GM23338 (cell line): Measurements from ENCODE around the gene TRMT11. TPM values are rescaled to one million over a fixed set of nuclear protein-coding genes. Genes with fewer than 3 reads are reported as not detected.

ENCODE experiments used
- ATAC-seq: fragments of 200-7000 bp; cut with Tn5 transposase; 3 replicates; pipeline ENCODE4 v1.9.1; 2020
- DNase-seq: peaks from one replicate; pipeline ENCODE4 v3.0.0-alpha.2; 2015; ENCODE audit warnings: low spot score
- H2AFZ ChIP-seq: fragments of 200-600 bp; sonication (generic); 2 replicates; pipeline ENCODE4 v1.8.0; 2016; ENCODE audit warnings: antibody characterized with exemption, mild to moderate bottlenecking, moderate library complexity
- H3F3A ChIP-seq: fragments of 200-600 bp; sonication (generic); replicated peaks from 2 replicates; pipeline ENCODE4 v1.8.0; 2017; ENCODE audit warnings: antibody characterized with exemption, mixed run types, low read depth
- H3K27ac ChIP-seq: fragments of 200-600 bp; sonication (generic); 2 replicates; pipeline ENCODE4 v1.6.1; 2016; ENCODE audit warnings: low read depth
- H3K27me3 ChIP-seq: fragments of 200-600 bp; sonication (generic); 2 replicates; pipeline ENCODE4 v1.8.0; 2016; ENCODE audit warnings: mild to moderate bottlenecking, mixed run types, moderate library complexity; ENCODE audit not compliant: insufficient read depth
- H3K36me3 ChIP-seq: fragments of 200-600 bp; sonication (generic); 2 replicates; pipeline ENCODE4 v1.8.0; 2016; ENCODE audit warnings: mild to moderate bottlenecking; ENCODE audit not compliant: insufficient read depth
- H3K4me1 ChIP-seq: fragments of 200-600 bp; sonication (generic); 2 replicates; pipeline ENCODE4 v1.8.0; 2016; ENCODE audit warnings: mild to moderate bottlenecking, moderate library complexity; ENCODE audit not compliant: insufficient read depth
- H3K4me2 ChIP-seq: fragments of 200-600 bp; sonication (generic); 2 replicates; pipeline ENCODE4 v1.7.1; 2017; ENCODE audit warnings: mixed run types
- H3K4me3 ChIP-seq: fragments of 200-600 bp; sonication (generic); 2 replicates; pipeline ENCODE4 v1.6.1; 2016; ENCODE audit warnings: mixed run types
- H3K79me2 ChIP-seq: fragments of 200-600 bp; sonication (generic); replicated peaks from 2 replicates; pipeline ENCODE4 v1.8.0; 2017; ENCODE audit warnings: mild to moderate bottlenecking; ENCODE audit not compliant: insufficient read depth
- H3K9me2 ChIP-seq: fragments of 200-600 bp; sonication (generic); 2 replicates; pipeline ENCODE4 v1.8.0; 2017; ENCODE audit not compliant: insufficient read depth
- H4K20me1 ChIP-seq: fragments of 200-600 bp; sonication (generic); replicated peaks from 2 replicates; pipeline ENCODE4 v1.8.0; 2017; ENCODE audit warnings: mild to moderate bottlenecking; ENCODE audit not compliant: insufficient read depth
- H3K27ac Mint-ChIP-seq: 2 replicates; pipeline ENCODE4 v1.8.0; 2020; ENCODE audit warnings: inconsistent platforms, mild to moderate bottlenecking, moderate library complexity, mixed read lengths
- H3K27me3 Mint-ChIP-seq: 3 replicates; pipeline ENCODE4 v1.8.0; 2022; ENCODE audit warnings: low read depth, mild to moderate bottlenecking, moderate library complexity, mixed read lengths, inconsistent platforms; ENCODE audit not compliant: insufficient read depth, poor library complexity
- H3K36me3 Mint-ChIP-seq: 3 replicates; pipeline ENCODE4 v1.8.0; 2021; ENCODE audit warnings: low read depth, mild to moderate bottlenecking, inconsistent platforms, moderate library complexity, mixed read lengths
- H3K4me1 Mint-ChIP-seq: 3 replicates; pipeline ENCODE4 v1.8.0; 2020; ENCODE audit warnings: mild to moderate bottlenecking, inconsistent platforms, mixed read lengths
- H3K4me3 Mint-ChIP-seq: 3 replicates; pipeline ENCODE4 v1.8.0; 2021; ENCODE audit warnings: moderate library complexity, mild to moderate bottlenecking, inconsistent platforms, mixed read lengths
- H3K9me3 Mint-ChIP-seq: 3 replicates; pipeline ENCODE4 v1.8.0; 2020; ENCODE audit warnings: moderate library complexity, mild to moderate bottlenecking, inconsistent platforms, mixed read lengths
- CREB1 ChIP-seq: fragments of 250-450 bp; sonication (Bioruptor Pico); IDR thresholded peaks from 2 replicates; pipeline ENCODE4 v1.5.0; 2020; ENCODE audit warnings: low read depth, mild to moderate bottlenecking, moderate library complexity
- EZH2phosphoT487 ChIP-seq: fragments of 200-600 bp; sonication (generic); IDR thresholded peaks from one replicate; pipeline ENCODE4 v1.8.1; 2018; ENCODE audit warnings: antibody characterized with exemption; ENCODE audit not compliant: unreplicated experiment
- JUNB ChIP-seq: IDR thresholded peaks from one replicate; pipeline ENCODE4 v1.6.1; 2016; ENCODE audit warnings: antibody characterized with exemption; ENCODE audit not compliant: unreplicated experiment
- NANOG ChIP-seq: IDR thresholded peaks from 2 replicates; pipeline ENCODE4 v1.6.1; 2016; ENCODE audit warnings: antibody characterized with exemption, borderline replicate concordance
- POLR2AphosphoS5 ChIP-seq: IDR thresholded peaks from 2 replicates; pipeline ENCODE4 v1.6.1; 2016; ENCODE audit warnings: antibody characterized with exemption, low read depth
- STAT1 ChIP-seq: IDR thresholded peaks from one replicate; pipeline ENCODE4 v1.6.1; 2016; ENCODE audit warnings: antibody characterized with exemption; ENCODE audit not compliant: unreplicated experiment
- ZNF114 ChIP-seq: fragments of 250-450 bp; sonication (Bioruptor Pico); IDR thresholded peaks from 2 replicates; pipeline ENCODE4 v1.5.0; 2020; ENCODE audit warnings: mild to moderate bottlenecking, moderate library complexity
- ZNF331 ChIP-seq: fragments of 250-450 bp; sonication (Bioruptor Pico); IDR thresholded peaks from 2 replicates; pipeline ENCODE4 v1.5.0; 2020; ENCODE audit warnings: low read depth, mild to moderate bottlenecking, moderate library complexity
- polyA plus RNA-seq: library from polyadenylated mRNA; unstranded; fragments of >200 nt; fragmentation: Nextera tagmentation; extraction: Ambion mirVana; gene quantifications from 2 replicates; pipeline ENCODE4 v1.2.1, GENCODE V29; 2016
- total RNA-seq: library from RNA; depleted of rRNA; stranded (reverse); fragments of >200 nt; shearing (Covaris generic); gene quantifications from 2 replicates; pipeline ENCODE4 v1.2.3, GENCODE V29; 2014
- TF ChIP-seq, protein P1 (sequence below): fragments of 250-450 bp; sonication (Bioruptor Pico); IDR thresholded peaks from 2 replicates; pipeline ENCODE4 v1.5.0; 2020; ENCODE audit warnings: mild to moderate bottlenecking, moderate library complexity
- TF ChIP-seq, protein P2 (sequence below), 2 experiments: fragments of 200-600 bp in 1 of 2; sonication (generic) in 1 of 2; conservative IDR thresholded peaks; 2 replicates each; pipeline versions ENCODE4 v1.5.1 to v1.6.1; 2016 to 2017; ENCODE audit warnings: antibody characterized with exemption in 2 of 2, low read depth in 2 of 2, mild to moderate bottlenecking in 2 of 2, moderate library complexity in 1 of 2
- TF ChIP-seq, protein P3 (sequence below): IDR thresholded peaks from 2 replicates; pipeline ENCODE4 v1.6.1; 2016; ENCODE audit warnings: antibody characterized with exemption

The TRMT11 gene
- total and polyA plus RNA-seq, 2 experiments from 2014 or later = 49.5 to 50.9 TPM

DNA sequence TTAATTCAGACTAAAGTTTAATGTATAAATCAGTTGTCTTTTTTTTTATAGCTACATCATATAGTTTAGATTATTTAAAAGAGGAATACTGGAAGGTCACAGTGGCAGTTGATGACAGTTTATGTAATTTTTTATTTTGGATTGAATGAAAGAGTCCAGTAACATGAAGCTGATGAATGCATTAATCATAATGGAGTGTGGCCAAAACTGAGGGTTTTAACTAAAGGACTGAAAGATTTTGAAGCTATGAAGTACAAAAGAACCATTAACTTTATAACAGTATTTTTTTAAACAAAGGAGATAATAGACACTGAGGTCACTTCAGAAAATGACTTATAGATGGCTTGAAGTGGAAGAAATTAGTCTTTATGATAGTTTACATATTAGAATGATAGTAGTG is 41.3 kb downstream of the TRMT11 start:
- H3K9me2 ChIP-seq = no peaks in the 10 kb centered on the region
- no peaks in the 10 kb centered on the region for H3K79me2 ChIP-seq
- H3K4me1 ChIP-seq = no peaks in the 10 kb centered on the region
- TF ChIP-seq, protein P1, sequence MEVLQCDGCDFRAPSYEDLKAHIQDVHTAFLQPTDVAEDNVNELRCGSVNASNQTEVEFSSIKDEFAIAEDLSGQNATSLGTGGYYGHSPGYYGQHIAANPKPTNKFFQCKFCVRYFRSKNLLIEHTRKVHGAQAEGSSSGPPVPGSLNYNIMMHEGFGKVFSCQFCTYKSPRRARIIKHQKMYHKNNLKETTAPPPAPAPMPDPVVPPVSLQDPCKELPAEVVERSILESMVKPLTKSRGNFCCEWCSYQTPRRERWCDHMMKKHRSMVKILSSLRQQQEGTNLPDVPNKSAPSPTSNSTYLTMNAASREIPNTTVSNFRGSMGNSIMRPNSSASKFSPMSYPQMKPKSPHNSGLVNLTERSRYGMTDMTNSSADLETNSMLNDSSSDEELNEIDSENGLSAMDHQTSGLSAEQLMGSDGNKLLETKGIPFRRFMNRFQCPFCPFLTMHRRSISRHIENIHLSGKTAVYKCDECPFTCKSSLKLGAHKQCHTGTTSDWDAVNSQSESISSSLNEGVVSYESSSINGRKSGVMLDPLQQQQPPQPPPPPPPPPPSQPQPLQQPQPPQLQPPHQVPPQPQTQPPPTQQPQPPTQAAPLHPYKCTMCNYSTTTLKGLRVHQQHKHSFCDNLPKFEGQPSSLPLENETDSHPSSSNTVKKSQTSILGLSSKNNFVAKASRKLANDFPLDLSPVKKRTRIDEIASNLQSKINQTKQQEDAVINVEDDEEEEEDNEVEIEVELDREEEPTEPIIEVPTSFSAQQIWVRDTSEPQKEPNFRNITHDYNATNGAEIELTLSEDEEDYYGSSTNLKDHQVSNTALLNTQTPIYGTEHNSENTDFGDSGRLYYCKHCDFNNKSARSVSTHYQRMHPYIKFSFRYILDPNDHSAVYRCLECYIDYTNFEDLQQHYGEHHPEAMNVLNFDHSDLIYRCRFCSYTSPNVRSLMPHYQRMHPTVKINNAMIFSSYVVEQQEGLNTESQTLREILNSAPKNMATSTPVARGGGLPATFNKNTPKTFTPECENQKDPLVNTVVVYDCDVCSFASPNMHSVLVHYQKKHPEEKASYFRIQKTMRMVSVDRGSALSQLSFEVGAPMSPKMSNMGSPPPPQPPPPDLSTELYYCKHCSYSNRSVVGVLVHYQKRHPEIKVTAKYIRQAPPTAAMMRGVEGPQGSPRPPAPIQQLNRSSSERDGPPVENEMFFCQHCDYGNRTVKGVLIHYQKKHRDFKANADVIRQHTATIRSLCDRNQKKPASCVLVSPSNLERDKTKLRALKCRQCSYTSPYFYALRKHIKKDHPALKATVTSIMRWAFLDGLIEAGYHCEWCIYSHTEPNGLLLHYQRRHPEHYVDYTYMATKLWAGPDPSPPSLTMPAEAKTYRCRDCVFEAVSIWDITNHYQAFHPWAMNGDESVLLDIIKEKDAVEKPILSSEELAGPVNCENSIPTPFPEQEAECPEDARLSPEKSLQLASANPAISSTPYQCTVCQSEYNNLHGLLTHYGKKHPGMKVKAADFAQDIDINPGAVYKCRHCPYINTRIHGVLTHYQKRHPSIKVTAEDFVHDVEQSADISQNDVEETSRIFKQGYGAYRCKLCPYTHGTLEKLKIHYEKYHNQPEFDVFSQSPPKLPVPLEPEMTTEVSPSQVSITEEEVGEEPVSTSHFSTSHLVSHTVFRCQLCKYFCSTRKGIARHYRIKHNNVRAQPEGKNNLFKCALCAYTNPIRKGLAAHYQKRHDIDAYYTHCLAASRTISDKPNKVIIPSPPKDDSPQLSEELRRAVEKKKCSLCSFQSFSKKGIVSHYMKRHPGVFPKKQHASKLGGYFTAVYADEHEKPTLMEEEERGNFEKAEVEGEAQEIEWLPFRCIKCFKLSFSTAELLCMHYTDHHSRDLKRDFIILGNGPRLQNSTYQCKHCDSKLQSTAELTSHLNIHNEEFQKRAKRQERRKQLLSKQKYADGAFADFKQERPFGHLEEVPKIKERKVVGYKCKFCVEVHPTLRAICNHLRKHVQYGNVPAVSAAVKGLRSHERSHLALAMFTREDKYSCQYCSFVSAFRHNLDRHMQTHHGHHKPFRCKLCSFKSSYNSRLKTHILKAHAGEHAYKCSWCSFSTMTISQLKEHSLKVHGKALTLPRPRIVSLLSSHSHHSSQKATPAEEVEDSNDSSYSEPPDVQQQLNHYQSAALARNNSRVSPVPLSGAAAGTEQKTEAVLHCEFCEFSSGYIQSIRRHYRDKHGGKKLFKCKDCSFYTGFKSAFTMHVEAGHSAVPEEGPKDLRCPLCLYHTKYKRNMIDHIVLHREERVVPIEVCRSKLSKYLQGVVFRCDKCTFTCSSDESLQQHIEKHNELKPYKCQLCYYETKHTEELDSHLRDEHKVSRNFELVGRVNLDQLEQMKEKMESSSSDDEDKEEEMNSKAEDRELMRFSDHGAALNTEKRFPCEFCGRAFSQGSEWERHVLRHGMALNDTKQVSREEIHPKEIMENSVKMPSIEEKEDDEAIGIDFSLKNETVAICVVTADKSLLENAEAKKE (CRISPR knock-in tag) = no peak
- no peak for TF ChIP-seq JUNB
- no peak for TF ChIP-seq EZH2phosphoT487
- TF ChIP-seq, protein P2, sequence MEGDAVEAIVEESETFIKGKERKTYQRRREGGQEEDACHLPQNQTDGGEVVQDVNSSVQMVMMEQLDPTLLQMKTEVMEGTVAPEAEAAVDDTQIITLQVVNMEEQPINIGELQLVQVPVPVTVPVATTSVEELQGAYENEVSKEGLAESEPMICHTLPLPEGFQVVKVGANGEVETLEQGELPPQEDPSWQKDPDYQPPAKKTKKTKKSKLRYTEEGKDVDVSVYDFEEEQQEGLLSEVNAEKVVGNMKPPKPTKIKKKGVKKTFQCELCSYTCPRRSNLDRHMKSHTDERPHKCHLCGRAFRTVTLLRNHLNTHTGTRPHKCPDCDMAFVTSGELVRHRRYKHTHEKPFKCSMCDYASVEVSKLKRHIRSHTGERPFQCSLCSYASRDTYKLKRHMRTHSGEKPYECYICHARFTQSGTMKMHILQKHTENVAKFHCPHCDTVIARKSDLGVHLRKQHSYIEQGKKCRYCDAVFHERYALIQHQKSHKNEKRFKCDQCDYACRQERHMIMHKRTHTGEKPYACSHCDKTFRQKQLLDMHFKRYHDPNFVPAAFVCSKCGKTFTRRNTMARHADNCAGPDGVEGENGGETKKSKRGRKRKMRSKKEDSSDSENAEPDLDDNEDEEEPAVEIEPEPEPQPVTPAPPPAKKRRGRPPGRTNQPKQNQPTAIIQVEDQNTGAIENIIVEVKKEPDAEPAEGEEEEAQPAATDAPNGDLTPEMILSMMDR (conservative IDR thresholded peaks at IDR 0.05; ENCODE audit: low read depth in 2 of 2) = no peak
- no peak for TF ChIP-seq ZNF331 (CRISPR knock-in tag)
- TF ChIP-seq POLR2AphosphoS5 = no peak
- TF ChIP-seq ZNF114 (CRISPR knock-in tag) = no peak
- no peak for TF ChIP-seq NANOG
- TF ChIP-seq, protein P3, sequence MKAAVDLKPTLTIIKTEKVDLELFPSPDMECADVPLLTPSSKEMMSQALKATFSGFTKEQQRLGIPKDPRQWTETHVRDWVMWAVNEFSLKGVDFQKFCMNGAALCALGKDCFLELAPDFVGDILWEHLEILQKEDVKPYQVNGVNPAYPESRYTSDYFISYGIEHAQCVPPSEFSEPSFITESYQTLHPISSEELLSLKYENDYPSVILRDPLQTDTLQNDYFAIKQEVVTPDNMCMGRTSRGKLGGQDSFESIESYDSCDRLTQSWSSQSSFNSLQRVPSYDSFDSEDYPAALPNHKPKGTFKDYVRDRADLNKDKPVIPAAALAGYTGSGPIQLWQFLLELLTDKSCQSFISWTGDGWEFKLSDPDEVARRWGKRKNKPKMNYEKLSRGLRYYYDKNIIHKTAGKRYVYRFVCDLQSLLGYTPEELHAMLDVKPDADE = no peak
- TF ChIP-seq STAT1 = no peak
- TF ChIP-seq CREB1 (CRISPR knock-in tag) = no peak
- no peak overlapping the region for H3K27ac Mint-ChIP-seq
- H3K4me3 Mint-ChIP-seq = no peak overlapping the region
- no peak overlapping the region for H2AFZ ChIP-seq
- H3K27me3 ChIP-seq = no peaks in the 10 kb centered on the region
- peaks cover 33% of the 10 kb centered on the region for H3K36me3 Mint-ChIP-seq
- no peak overlapping the region for H3K4me3 ChIP-seq
- no peaks in the 10 kb centered on the region for H3K9me3 Mint-ChIP-seq
- no peak for DNase-seq
- no peaks in the 10 kb centered on the region for H3K27me3 Mint-ChIP-seq
- no peak overlapping the region for H3K27ac ChIP-seq
- no peaks in the 10 kb centered on the region for H3K4me1 Mint-ChIP-seq
- H4K20me1 ChIP-seq = no peaks in the 10 kb centered on the region
- H3K36me3 ChIP-seq = peaks cover 7% of the 10 kb centered on the region; the same call in 1 of the 2 replicates
- no peaks in the 10 kb centered on the region for H3F3A ChIP-seq
- H3K4me2 ChIP-seq = no peak overlapping the region
- ATAC-seq = no peak
